Right atrium auricular region (tissue), 2 donors: ENCODE measurements around the gene IPO5. TPM values are rescaled to one million over a fixed set of nuclear protein-coding genes. Genes with fewer than 3 reads are reported as not detected.
"Not testable (repeated sequence)": the region's sequence is repeated elsewhere in the genome, so short reads cannot be mapped to it uniquely, and the experiment has no call there.

Source experiments
- DNase-seq: peaks from one replicate; pipeline ENCODE4 v3.0.0-alpha.2; 2019; ENCODE audit warnings: low spot score
- H3K27ac ChIP-seq, 2 donors: fragments of 200-600 bp; sonication (generic); 1 replicate in 1 of 2; 2 replicates in 1 of 2; pipeline ENCODE4 v1.5.1; 2016 to 2019
- H3K27me3 ChIP-seq, 2 donors: fragments of 200-600 bp; sonication (generic); one replicate each; pipeline versions ENCODE4 v1.5.1 to v1.6.0; 2017 to 2019
- H3K36me3 ChIP-seq: fragments of 200-600 bp; sonication (generic); one replicate; pipeline ENCODE4 v1.5.1; 2016
- H3K4me1 ChIP-seq, 2 donors: fragments of 200-600 bp; sonication (generic); one replicate each; pipeline versions ENCODE4 v1.5.1 to v1.6.0; 2017 to 2019
- H3K4me3 ChIP-seq, 2 donors: fragments of 200-600 bp; sonication (generic); 1 replicate in 1 of 2; 2 replicates in 1 of 2; pipeline ENCODE4 v1.5.1; 2017 to 2019; ENCODE audit warnings: mild to moderate bottlenecking in 1 of 2, moderate library complexity in 1 of 2
- H3K9me3 ChIP-seq, 2 donors: fragments of 200-600 bp; sonication (generic); one replicate each; pipeline ENCODE4 v1.5.1; 2019
- CTCF ChIP-seq, 2 donors: fragments of 200-600 bp; sonication (generic); IDR thresholded peaks; one replicate each; pipeline ENCODE4 v1.5.1; 2019; ENCODE audit warnings: antibody characterized with exemption in 2 of 2
- total RNA-seq, 2 donors: library from RNA; depleted of rRNA; stranded (reverse); fragments of >200 nt; gene quantifications; one replicate each; pipeline ENCODE4 v1.1.0, GENCODE V29; 2016

The IPO5 gene
- total RNA-seq, 2 donors from 2014 or later: 58.2 to 87.4 TPM

- Histone ChIP-seq H3K27me3 (no peaks in the 10 kb centered on the region), H3K36me3 (no peaks in the 10 kb centered on the region), H3K4me1 (no peaks in the 10 kb centered on the region), H3K4me3 (no peak overlapping the region), H3K27ac (no peak overlapping the region), H3K9me3 (no peaks in the 10 kb centered on the region)
- TF ChIP-seq CTCF (IDR thresholded peaks at IDR 0.05): no peak
- DNase-seq: no peak
Measured at GRCh38 chr13:97944396-97945029, 9.0 kb upstream of the IPO5 start.

GRCh38 chr13:97945342-97945741 lies 8.1 kb upstream of the IPO5 start:
- TF ChIP-seq CTCF (IDR thresholded peaks at IDR 0.05): no peak
- no peak overlapping the region for H3K4me3 ChIP-seq
- DNase-seq: no peak

GRCh38 chr13:97945792-97946419 lies 7.6 kb upstream of the IPO5 start:
- DNase-seq: no peak
- Histone ChIP-seq H3K27ac (no peak overlapping the region), H3K27me3 (no peaks in the 10 kb centered on the region), H3K9me3 (no peaks in the 10 kb centered on the region), H3K36me3 (no peaks in the 10 kb centered on the region), H3K4me1 (no peaks in the 10 kb centered on the region), H3K4me3 (no peak overlapping the region)
- no peak for TF ChIP-seq CTCF (IDR thresholded peaks at IDR 0.05)

More at GRCh38 chr13:97945342-97945741, 8.1 kb upstream of the IPO5 start:
- Histone ChIP-seq H3K9me3 (no peaks in the 10 kb centered on the region), H3K27me3 (no peaks in the 10 kb centered on the region), H3K27ac (no peak overlapping the region), H3K36me3 (no peaks in the 10 kb centered on the region), H3K4me1 (no peaks in the 10 kb centered on the region)

GRCh38 chr13:97946951-97947588 lies 6.4 kb upstream of the IPO5 start:
- Histone ChIP-seq H3K36me3 (no peaks in the 10 kb centered on the region), H3K4me1 (no peaks in the 10 kb centered on the region), H3K4me3 (no peak overlapping the region), H3K27me3 (no peaks in the 10 kb centered on the region), H3K27ac (no peak overlapping the region), H3K9me3 (no peaks in the 10 kb centered on the region)
- DNase-seq: no peak
- TF ChIP-seq CTCF (IDR thresholded peaks at IDR 0.05): no peak

- H3K36me3 ChIP-seq: no peaks in the 10 kb centered on the region
Measured at GRCh38 chr13:97948041-97948440, 5.4 kb upstream of the IPO5 start.

GRCh38 chr13:97949316-97949715 lies 4.2 kb upstream of the IPO5 start:
- not testable (repeated sequence) for H3K27me3 ChIP-seq, H3K27ac ChIP-seq, H3K9me3 ChIP-seq, H3K36me3 ChIP-seq, DNase-seq, H3K4me1 ChIP-seq, H3K4me3 ChIP-seq

More at GRCh38 chr13:97948041-97948440, 5.4 kb upstream of the IPO5 start:
- no peak for DNase-seq
- H3K27me3 ChIP-seq: no peaks in the 10 kb centered on the region
- H3K4me1 ChIP-seq: no peaks in the 10 kb centered on the region
- H3K9me3 ChIP-seq: no peaks in the 10 kb centered on the region
- no peak overlapping the region for H3K27ac ChIP-seq
- TF ChIP-seq CTCF (IDR thresholded peaks at IDR 0.05): no peak
- H3K4me3 ChIP-seq: no peak overlapping the region
